Sigmoid colon (tissue), 7 donors: Measurements from ENCODE around the gene PARVB. TPM values are rescaled to one million over a fixed set of nuclear protein-coding genes. Genes with fewer than 3 reads are reported as not detected.
A peak's percentile ranks its signal among the peaks of the same experiment; 100 is the strongest.

ENCODE experiments used
- DNase-seq: peaks from one replicate; pipeline ENCODE4 v3.0.0-alpha.2; 2019
- H3K27ac ChIP-seq, 4 donors: fragments of 200-600 bp; sonication (generic); one replicate each; pipeline ENCODE4 v1.5.1; 2016 to 2019; ENCODE audit warnings: mild to moderate bottlenecking in 1 of 4
- H3K27me3 ChIP-seq, 3 donors: fragments of 200-600 bp; sonication (generic); one replicate each; pipeline ENCODE4 v1.5.1; 2019; ENCODE audit warnings: mild to moderate bottlenecking in 1 of 3
- H3K36me3 ChIP-seq, 4 donors: fragments of 200-600 bp; sonication (generic); one replicate each; pipeline ENCODE4 v1.5.1; 2016 to 2019
- H3K4me1 ChIP-seq, 4 donors: fragments of 200-600 bp; sonication (generic); one replicate each; pipeline ENCODE4 v1.5.1; 2017 to 2019
- H3K4me3 ChIP-seq, 4 donors: fragments of 200-600 bp; sonication (generic); one replicate each; pipeline ENCODE4 v1.5.1; 2017 to 2019; ENCODE audit warnings: mild to moderate bottlenecking in 2 of 4, moderate library complexity in 1 of 4
- H3K9me3 ChIP-seq, 4 donors: fragments of 200-600 bp in 3 of 4; sonication (generic) in 3 of 4; one replicate each; pipeline versions ENCODE4 v1.5.1 to v1.6.1; 2013 to 2019
- CTCF ChIP-seq, 4 experiments: fragments of 450-650 bp in 3 of 4; fragments of 200-600 bp in 1 of 4; IDR thresholded peaks; one replicate each; pipeline ENCODE4 v1.5.1; 2016 to 2019; ENCODE audit warnings: antibody characterized with exemption in 4 of 4, mild to moderate bottlenecking in 3 of 4, moderate library complexity in 2 of 4
- EP300 ChIP-seq, 4 donors: sonication (generic); formaldehyde crosslinking; IDR thresholded peaks; one replicate each; pipeline ENCODE4 v1.6.1; 2017; ENCODE audit warnings: antibody characterized with exemption in 4 of 4
- POLR2A ChIP-seq, 2 donors: fragments of 450-650 bp; IDR thresholded peaks; one replicate each; pipeline ENCODE4 v1.6.1; 2016; ENCODE audit warnings: antibody characterized with exemption in 2 of 2, mild to moderate bottlenecking in 2 of 2, moderate library complexity in 2 of 2
- POLR2AphosphoS5 ChIP-seq, 4 donors: sonication (generic); formaldehyde crosslinking; IDR thresholded peaks; one replicate each; pipeline ENCODE4 v1.6.1; 2017; ENCODE audit warnings: antibody characterized with exemption in 4 of 4
- WGBS, 2 donors: extraction: QIAGEN DNeasy Blood & Tissue Kit; methylation state at CpG; one replicate each; pipeline ENCODE4 v1.1.7; 2013; 5-methylcytosine and 5-hydroxymethylcytosine counted together
- intact Hi-C: fragments of 100-400 bp; cut with DNase I; formaldehyde crosslinking; loops from one replicate; pipeline ENCODE4 v1.15.1; 2023
- polyA plus RNA-seq, 3 donors: library from polyadenylated mRNA; stranded (reverse); fragments of 200-250 nt; gene quantifications; one replicate each; pipeline ENCODE4 v1.2.3, GENCODE V29; 2013
- total RNA-seq, 4 donors: library from RNA; depleted of rRNA; stranded (reverse); fragments of >200 nt; gene quantifications; one replicate each; pipeline ENCODE4 v1.1.0, GENCODE V29; 2016
- donor health status: healthy with polysubstance abuse.
- donor health status: Bipolar disorder and iron deficiency.
- donor health status: healthy.

PARVB gene
- total and polyA plus RNA-seq, 7 donors, result 6.9 to 21.6 (median 18.9) TPM

GRCh38 chr22:44192098-44192815 is 168.2 kb downstream of the PARVB start:
- intact Hi-C loops, result no loop called here
- DNase-seq, result peak; percentile 46
- Histone ChIP-seq H3K36me3 (no peaks in the 10 kb centered on the region), H3K27ac (no peak overlapping the region), H3K27me3 (no peaks in the 10 kb centered on the region), H3K4me3 (no peak overlapping the region), H3K9me3 (no peaks in the 10 kb centered on the region), H3K4me1 (peaks cover 0 to 4% (median 0%) of the 10 kb centered on the region in 4 donors)
- WGBS, 2 donors, result 77 to 90% methylated on average over 8 of the region's 8 CpGs
- TF ChIP-seq EP300 (IDR thresholded peaks at IDR 0.05) (no peak), POLR2AphosphoS5 (IDR thresholded peaks at IDR 0.05) (no peak), POLR2A (IDR thresholded peaks at IDR 0.05) (no peak), CTCF (IDR thresholded peaks at IDR 0.05) (no peak)

- H3K4me3 ChIP-seq, result no peak overlapping the region
- WGBS, 2 donors, result 58 to 70% methylated on average over 11 of the region's 11 CpGs
- intact Hi-C loops, result no loop called here
- H3K27ac ChIP-seq, result no peak overlapping the region
- H3K4me1 ChIP-seq, result peaks cover 0 to 4% (median 0%) of the 10 kb centered on the region in 4 donors
- no peaks in the 10 kb centered on the region for H3K36me3 ChIP-seq
- peak in 2 of 4 donors; percentile 38 to 52 for TF ChIP-seq POLR2AphosphoS5 (IDR thresholded peaks at IDR 0.05)
- TF ChIP-seq CTCF (IDR thresholded peaks at IDR 0.05), result no peak
- no peaks in the 10 kb centered on the region for H3K27me3 ChIP-seq
- no peaks in the 10 kb centered on the region for H3K9me3 ChIP-seq
- no peak for DNase-seq
Observed at GRCh38 chr22:44192816-44193534, 168.9 kb downstream of the PARVB start.

GRCh38 chr22:44193535-44193891 is 169.4 kb downstream of the PARVB start:
- intact Hi-C loops, result no loop called here
- TF ChIP-seq POLR2A (IDR thresholded peaks at IDR 0.05) (no peak), CTCF (IDR thresholded peaks at IDR 0.05) (no peak), EP300 (IDR thresholded peaks at IDR 0.05) (no peak), POLR2AphosphoS5 (IDR thresholded peaks at IDR 0.05) (no peak)
- Histone ChIP-seq H3K36me3 (no peaks in the 10 kb centered on the region), H3K27me3 (no peaks in the 10 kb centered on the region), H3K9me3 (no peaks in the 10 kb centered on the region), H3K4me1 (peaks cover 0 to 4% (median 0%) of the 10 kb centered on the region in 4 donors), H3K27ac (no peak overlapping the region), H3K4me3 (no peak overlapping the region)
- WGBS, 2 donors, result 55 to 60% methylated on average over 4 of the region's 4 CpGs
- no peak for DNase-seq

- DNase-seq, result no peak
- no peak for TF ChIP-seq POLR2A (IDR thresholded peaks at IDR 0.05)
- no peak for TF ChIP-seq CTCF (IDR thresholded peaks at IDR 0.05)
- TF ChIP-seq POLR2AphosphoS5 (IDR thresholded peaks at IDR 0.05), result no peak
- TF ChIP-seq EP300 (IDR thresholded peaks at IDR 0.05), result no peak
- Histone ChIP-seq H3K27me3 (no peaks in the 10 kb centered on the region), H3K27ac (no peak overlapping the region), H3K9me3 (no peaks in the 10 kb centered on the region), H3K36me3 (no peaks in the 10 kb centered on the region), H3K4me3 (no peak overlapping the region), H3K4me1 (peaks cover 0 to 4% (median 0%) of the 10 kb centered on the region in 4 donors)
- WGBS, 2 donors, result 94 to 97% methylated on average over 2 of the region's 2 CpGs
- intact Hi-C loops, result no loop called here
Observed at GRCh38 chr22:44194569-44194968, 170.5 kb downstream of the PARVB start.
